HFF-Myc (cell line): ENCODE data around the gene CTSL.

Experiments used
- DNase-seq: peaks from one replicate; pipeline ENCODE4 v3.0.0-alpha.2; 2011; ENCODE audit warnings: low read depth; ENCODE audit errors: extremely low read depth
- H3K4me3 ChIP-seq: replicated peaks from 2 replicates; pipeline ENCODE4 v1.5.1; 2011; ENCODE audit warnings: low read depth, mild to moderate bottlenecking, control low read depth, low read length
- CTCF ChIP-seq: IDR thresholded peaks from 2 replicates; pipeline ENCODE4 v1.5.1; 2012; ENCODE audit warnings: mild to moderate bottlenecking, low read depth, low read length, control low read depth; ENCODE audit errors: missing control alignments

CTSL gene

GRCh38 chr9:87712801-87713277 lies 13.1 kb upstream of the CTSL start:
- no peak for DNase-seq
- TF ChIP-seq CTCF, result no peak
- H3K4me3 ChIP-seq, result no peak overlapping the region

- DNase-seq, result peak; percentile 92
- TF ChIP-seq CTCF, result no peak
- H3K4me3 ChIP-seq, result peak overlapping the region; percentile 34
These were observed 12.5 kb upstream of the CTSL start for GRCh38 chr9:87713278-87713987.

- peak overlapping the region; percentile 34 for H3K4me3 ChIP-seq
- no peak for DNase-seq
- TF ChIP-seq CTCF, result no peak
These were observed 12.0 kb upstream of the CTSL start for GRCh38 chr9:87713988-87714330.

GRCh38 chr9:87714819-87715218 lies 11.1 kb upstream of the CTSL start:
- peak; percentile 16 for DNase-seq
- H3K4me3 ChIP-seq, result no peak overlapping the region
- no peak for TF ChIP-seq CTCF

- H3K4me3 ChIP-seq, result no peak overlapping the region
- DNase-seq, result no peak
- no peak for TF ChIP-seq CTCF
These were observed 9.8 kb upstream of the CTSL start for GRCh38 chr9:87716141-87716540.

GRCh38 chr9:87717456-87717855 lies 8.5 kb upstream of the CTSL start:
- TF ChIP-seq CTCF, result no peak
- DNase-seq, result no peak
- H3K4me3 ChIP-seq, result no peak overlapping the region

- no peak overlapping the region for H3K4me3 ChIP-seq
- TF ChIP-seq CTCF, result no peak
- no peak for DNase-seq
These were observed 7.7 kb upstream of the CTSL start for GRCh38 chr9:87718231-87718630.
